Pancreas (tissue), 10 donors: ENCODE measurements around the gene MAP3K4. TPM values are rescaled to one million over a fixed set of nuclear protein-coding genes. Genes with fewer than 3 reads are reported as not detected.

Source experiments
- ATAC-seq, 4 donors: fragments of 200-7000 bp; cut with Tn5 transposase; one replicate each; pipeline versions ENCODE4 v1.8.0 to v1.9.1; 2020; ENCODE audit warnings: mild to moderate bottlenecking in 4 of 4, moderate library complexity in 4 of 4
- DNase-seq, 6 donors: peaks; one replicate each; pipeline ENCODE4 v3.0.0-alpha.2; 2020
- FAIRE-seq: peaks from 2 replicates; lab custom pipeline; 2012; peaks lifted over from hg19 to GRCh38; lab: Jason Lieb, UNC
- H3K27ac ChIP-seq, 4 donors: fragments of 200-600 bp; sonication (generic); 1 replicate in 3 of 4; 2 replicates in 1 of 4; pipeline versions ENCODE4 v1.5.0 to v1.8.0; 2020
- H3K27me3 ChIP-seq, 4 donors: fragments of 200-600 bp; one replicate each; pipeline ENCODE4 v1.8.0; 2021
- H3K36me3 ChIP-seq, 3 donors: fragments of 200-600 bp; sonication (generic) in 1 of 3; one replicate each; pipeline versions ENCODE4 v1.5.0 to v1.8.0; 2020 to 2021
- H3K4me1 ChIP-seq, 3 donors: fragments of 200-600 bp; one replicate each; pipeline ENCODE4 v1.8.0; 2021
- H3K4me3 ChIP-seq, 4 donors: fragments of 200-600 bp; sonication (generic) in 2 of 4; one replicate each; pipeline versions ENCODE4 v1.5.0 to v1.8.0; 2020 to 2021
- H3K9me3 ChIP-seq, 4 donors: fragments of 200-600 bp; one replicate each; pipeline ENCODE4 v1.8.0; 2021
- CTCF ChIP-seq, 4 donors: fragments of 200-600 bp; sonication (generic) in 3 of 4; IDR thresholded peaks; one replicate each; pipeline versions ENCODE4 v1.5.0 to v1.8.0; 2021; ENCODE audit warnings: antibody characterized with exemption in 4 of 4
- WGBS, 2 donors: extraction: QIAGEN DNeasy Blood & Tissue Kit; methylation state at CpG; one replicate each; pipeline ENCODE4 v1.1.7; 2013; 5-methylcytosine and 5-hydroxymethylcytosine counted together
- intact Hi-C, 3 donors: fragments of 100-400 bp; cut with DNase I; formaldehyde crosslinking; loops; one replicate each; pipeline versions ENCODE4 v1.11.1 to v1.14.2; 2022
- polyA plus RNA-seq, 2 donors: library from polyadenylated mRNA; stranded (reverse); fragments of 200-250 nt; gene quantifications; one replicate each; pipeline ENCODE4 v1.2.3, GENCODE V29; 2013
- total RNA-seq, 6 donors: library from RNA; stranded (reverse); fragmentation: NEBNext Ultra II Directional in 4 of 6; extraction: Animal tissue kit (Norgen Biotek cat#: 25700) in 4 of 6; gene quantifications; one replicate each; pipeline versions ENCODE4 v1.2.1 to v1.2.4, GENCODE V29; 2021 to 2023
- donor health status: healthy with polysubstance abuse.
- donor health status: DM: no; HTN: no; CAD: no; lungs with moderate emphysema.
- donor health status: DM: no; HTN: no; CAD: no.
- donor health status: control.
- donor health status: control.
- donor health status: Bipolar disorder and iron deficiency.
- donor health status: DM: yes; HTN: yes; CAD: no.
- donor health status: DM: no; HTN: no; CAD: no.
- donor health status: DM: no; HTN: no; CAD: no.
- donor health status: DM: yes; HTN: yes; CAD: no.

MAP3K4 gene
- total and polyA plus RNA-seq, 8 donors: 10.8 to 32.0 (median 25.3) TPM

GRCh38 chr6:161108916-161109315 is 117.3 kb downstream of the MAP3K4 start:
- ATAC-seq: no peak
- Histone ChIP-seq H3K36me3 (peaks cover 0 to 49% (median 20%) of the 10 kb centered on the region in 3 donors), H3K4me3 (no peak overlapping the region), H3K4me1 (peaks cover 0 to 14% (median 13%) of the 10 kb centered on the region in 3 donors), H3K9me3 (no peaks in the 10 kb centered on the region), H3K27me3 (no peaks in the 10 kb centered on the region), H3K27ac (no peak overlapping the region)
- intact Hi-C loops: no loop called here
- no peak for FAIRE-seq
- no peak for DNase-seq
- 92 to 97% methylated on average over 5 of the region's 5 CpGs for WGBS, 2 donors
- TF ChIP-seq CTCF (IDR thresholded peaks at IDR 0.05): no peak

GRCh38 chr6:161109366-161109765 is 117.8 kb downstream of the MAP3K4 start:
- WGBS, 2 donors: 87 to 89% methylated on average over 4 of the region's 4 CpGs
- TF ChIP-seq CTCF (IDR thresholded peaks at IDR 0.05): no peak
- H3K4me3 ChIP-seq: no peak overlapping the region
- no peaks in the 10 kb centered on the region for H3K9me3 ChIP-seq
- no peak overlapping the region for H3K27ac ChIP-seq
- FAIRE-seq (no peak), ATAC-seq (no peak), DNase-seq (no peak)
- peaks cover 0 to 14% (median 13%) of the 10 kb centered on the region in 3 donors for H3K4me1 ChIP-seq
- intact Hi-C loops: no loop called here
- peaks cover 0 to 52% (median 21%) of the 10 kb centered on the region in 3 donors for H3K36me3 ChIP-seq
- H3K27me3 ChIP-seq: no peaks in the 10 kb centered on the region

- intact Hi-C loops: no loop called here
- 92 to 95% methylated on average over 14 of the region's 14 CpGs for WGBS, 2 donors
- no peak for TF ChIP-seq CTCF (IDR thresholded peaks at IDR 0.05)
- H3K4me1 ChIP-seq: peaks cover 0 to 14% (median 13%) of the 10 kb centered on the region in 3 donors
- H3K9me3 ChIP-seq: no peaks in the 10 kb centered on the region
- DNase-seq: no peak
- FAIRE-seq: no peak
- peaks cover 0 to 59% (median 21%) of the 10 kb centered on the region in 3 donors for H3K36me3 ChIP-seq
- H3K4me3 ChIP-seq: no peak overlapping the region
- ATAC-seq: no peak
- H3K27ac ChIP-seq: no peak overlapping the region
- H3K27me3 ChIP-seq: no peaks in the 10 kb centered on the region
Observed at GRCh38 chr6:161110028-161110779, 118.6 kb downstream of the MAP3K4 start.

- FAIRE-seq: no peak
- Histone ChIP-seq H3K4me3 (no peak overlapping the region), H3K4me1 (peaks cover 0 to 14% (median 13%) of the 10 kb centered on the region in 3 donors), H3K9me3 (no peaks in the 10 kb centered on the region), H3K36me3 (peaks cover 0 to 68% (median 21%) of the 10 kb centered on the region in 3 donors), H3K27me3 (no peaks in the 10 kb centered on the region), H3K27ac (no peak overlapping the region)
- no peak for TF ChIP-seq CTCF (IDR thresholded peaks at IDR 0.05)
- no peak for ATAC-seq
- 87 to 88% methylated on average over 4 of the region's 4 CpGs for WGBS, 2 donors
- intact Hi-C loops: no loop called here
- DNase-seq: no peak
Observed at GRCh38 chr6:161111261-161111660, 119.7 kb downstream of the MAP3K4 start.

- 94 to 96% methylated on average over 3 of the region's 3 CpGs for WGBS, 2 donors
- no peak for FAIRE-seq
- Histone ChIP-seq H3K36me3 (peaks cover 0 to 60% (median 16%) of the 10 kb centered on the region in 3 donors), H3K4me3 (no peak overlapping the region), H3K27me3 (no peaks in the 10 kb centered on the region), H3K9me3 (no peaks in the 10 kb centered on the region), H3K27ac (no peak overlapping the region), H3K4me1 (no peaks in the 10 kb centered on the region)
- TF ChIP-seq CTCF (IDR thresholded peaks at IDR 0.05): no peak
- no peak for DNase-seq
- intact Hi-C loops: no loop called here
- ATAC-seq: no peak
Observed at GRCh38 chr6:161115468-161115867, 123.9 kb downstream of the MAP3K4 start.
